ENCODE results near the gene SYCP2.
"Not testable (repeated sequence)": the region's sequence is repeated elsewhere in the genome, so short reads cannot be mapped to it uniquely, and the experiment has no call there.

SYCP2 gene, protein sequence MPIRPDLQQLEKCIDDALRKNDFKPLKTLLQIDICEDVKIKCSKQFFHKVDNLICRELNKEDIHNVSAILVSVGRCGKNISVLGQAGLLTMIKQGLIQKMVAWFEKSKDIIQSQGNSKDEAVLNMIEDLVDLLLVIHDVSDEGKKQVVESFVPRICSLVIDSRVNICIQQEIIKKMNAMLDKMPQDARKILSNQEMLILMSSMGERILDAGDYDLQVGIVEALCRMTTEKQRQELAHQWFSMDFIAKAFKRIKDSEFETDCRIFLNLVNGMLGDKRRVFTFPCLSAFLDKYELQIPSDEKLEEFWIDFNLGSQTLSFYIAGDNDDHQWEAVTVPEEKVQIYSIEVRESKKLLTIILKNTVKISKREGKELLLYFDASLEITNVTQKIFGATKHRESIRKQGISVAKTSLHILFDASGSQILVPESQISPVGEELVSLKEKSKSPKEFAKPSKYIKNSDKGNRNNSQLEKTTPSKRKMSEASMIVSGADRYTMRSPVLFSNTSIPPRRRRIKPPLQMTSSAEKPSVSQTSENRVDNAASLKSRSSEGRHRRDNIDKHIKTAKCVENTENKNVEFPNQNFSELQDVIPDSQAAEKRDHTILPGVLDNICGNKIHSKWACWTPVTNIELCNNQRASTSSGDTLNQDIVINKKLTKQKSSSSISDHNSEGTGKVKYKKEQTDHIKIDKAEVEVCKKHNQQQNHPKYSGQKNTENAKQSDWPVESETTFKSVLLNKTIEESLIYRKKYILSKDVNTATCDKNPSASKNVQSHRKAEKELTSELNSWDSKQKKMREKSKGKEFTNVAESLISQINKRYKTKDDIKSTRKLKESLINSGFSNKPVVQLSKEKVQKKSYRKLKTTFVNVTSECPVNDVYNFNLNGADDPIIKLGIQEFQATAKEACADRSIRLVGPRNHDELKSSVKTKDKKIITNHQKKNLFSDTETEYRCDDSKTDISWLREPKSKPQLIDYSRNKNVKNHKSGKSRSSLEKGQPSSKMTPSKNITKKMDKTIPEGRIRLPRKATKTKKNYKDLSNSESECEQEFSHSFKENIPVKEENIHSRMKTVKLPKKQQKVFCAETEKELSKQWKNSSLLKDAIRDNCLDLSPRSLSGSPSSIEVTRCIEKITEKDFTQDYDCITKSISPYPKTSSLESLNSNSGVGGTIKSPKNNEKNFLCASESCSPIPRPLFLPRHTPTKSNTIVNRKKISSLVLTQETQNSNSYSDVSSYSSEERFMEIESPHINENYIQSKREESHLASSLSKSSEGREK (N-terminal part only)
- total RNA-seq: 12.4 to 25.3 (median 16.9) reads per million in 4 experiments

DNA sequence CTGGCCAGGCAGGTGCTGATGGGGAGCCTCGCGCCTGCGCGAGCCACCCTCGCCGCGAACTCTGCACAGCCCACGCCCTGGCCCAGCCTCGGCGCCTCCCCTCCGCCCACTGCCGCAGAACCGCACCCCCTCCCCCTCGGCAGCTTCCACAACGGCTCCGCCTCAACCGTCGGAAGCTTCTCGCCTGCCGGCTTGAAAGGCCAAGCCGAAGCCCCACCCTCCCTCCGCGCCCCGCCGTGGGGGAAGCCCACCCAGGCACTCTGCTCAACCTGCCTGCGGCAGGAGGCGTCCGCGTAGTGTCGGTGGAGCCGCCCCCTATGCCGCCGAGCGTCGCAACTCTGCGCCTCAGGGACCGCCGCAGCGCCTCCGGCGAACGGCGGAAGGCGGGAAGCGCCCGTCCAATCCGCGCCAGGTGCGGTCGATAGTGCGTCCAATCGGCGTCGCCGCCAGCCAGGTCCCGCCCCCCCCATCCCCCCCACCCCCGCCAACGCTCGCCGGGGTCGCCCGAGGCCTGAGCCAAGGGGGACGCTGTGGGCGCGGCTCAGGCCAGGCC, at the start of gene SYCP2:
TSS of gene SYCP2 (minus strand) at position 342 of the 553 bp plus-strand sequence. CDS start 11,224 bp downstream, outside the sequence.
- peak; percentile 63 for DNase-seq

- DNase-seq: no peak
Observed at GRCh38 chr20:59983076-59983475, 49.6 kb upstream of the SYCP2 start.

GRCh38 chr20:59977086-59977485, 43.6 kb upstream of the SYCP2 start:
- no peak for DNase-seq

DNA sequence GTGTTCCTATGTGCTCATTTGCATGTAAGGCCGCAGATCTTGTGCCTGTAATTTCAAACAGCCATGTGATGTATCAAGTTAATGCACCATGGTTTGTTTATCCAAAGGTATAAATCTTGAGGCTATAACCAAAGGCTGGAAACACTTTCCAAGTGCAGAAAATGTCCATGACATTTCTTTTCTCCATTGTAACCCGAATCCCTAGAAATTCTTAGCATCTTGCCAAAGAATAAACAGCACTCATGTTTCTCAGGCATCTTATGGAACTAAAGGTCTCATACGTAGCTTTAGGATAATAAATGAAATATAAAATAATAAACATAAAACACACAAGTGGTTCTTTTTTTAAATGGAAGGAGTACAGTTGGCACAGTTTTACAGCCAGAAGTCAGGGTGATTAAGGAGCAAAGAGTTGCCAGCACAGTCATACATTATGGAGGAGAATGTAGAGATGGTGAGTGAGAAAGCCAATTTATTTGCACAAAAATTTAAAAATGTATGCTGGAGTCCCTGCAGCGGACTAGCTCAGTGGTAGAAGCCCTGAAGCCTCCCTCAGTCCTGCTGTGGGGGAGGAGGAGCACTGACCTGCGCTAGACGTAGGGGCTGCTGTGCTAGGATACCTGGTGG, 42.8 kb upstream of the SYCP2 start:
- no peak for DNase-seq

DNA sequence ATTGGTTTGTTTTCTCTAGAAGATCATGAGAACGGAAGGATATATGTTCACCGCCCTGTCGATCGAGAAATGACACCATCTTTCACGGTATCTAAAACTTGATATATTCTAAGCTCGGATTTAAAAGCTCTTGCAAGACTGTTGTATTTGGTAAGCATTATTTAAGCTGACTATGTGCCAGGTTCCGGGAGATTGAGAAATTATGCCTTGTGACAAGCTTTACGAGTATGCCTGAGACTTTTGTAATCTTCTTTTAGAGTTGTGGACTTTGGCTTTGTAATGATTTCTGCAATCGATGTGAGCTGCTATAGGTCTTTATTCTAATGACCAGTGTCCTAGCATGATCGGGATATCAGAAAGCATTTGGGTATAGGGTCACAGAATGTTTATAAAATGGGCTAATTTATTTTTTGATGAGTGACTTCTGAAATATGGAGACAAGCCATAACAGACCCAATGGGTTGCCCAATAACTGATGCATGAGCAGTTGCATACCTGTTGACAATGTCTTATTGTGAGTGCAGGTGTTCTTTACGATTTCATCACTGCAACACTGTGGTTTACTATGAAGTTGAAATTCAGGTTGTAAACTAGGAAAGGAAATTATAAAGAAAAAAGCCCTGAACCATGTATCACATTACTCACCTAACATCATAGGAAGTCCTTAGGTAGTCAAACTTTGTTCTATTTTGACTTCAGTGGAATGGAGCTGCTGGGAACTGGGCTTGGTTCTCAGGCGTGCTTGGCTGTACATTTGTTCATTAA, 38.8 kb upstream of the SYCP2 start:
- no peak for DNase-seq

GRCh38 chr20:59971428-59971827, 38.0 kb upstream of the SYCP2 start:
- no peak for DNase-seq

DNA sequence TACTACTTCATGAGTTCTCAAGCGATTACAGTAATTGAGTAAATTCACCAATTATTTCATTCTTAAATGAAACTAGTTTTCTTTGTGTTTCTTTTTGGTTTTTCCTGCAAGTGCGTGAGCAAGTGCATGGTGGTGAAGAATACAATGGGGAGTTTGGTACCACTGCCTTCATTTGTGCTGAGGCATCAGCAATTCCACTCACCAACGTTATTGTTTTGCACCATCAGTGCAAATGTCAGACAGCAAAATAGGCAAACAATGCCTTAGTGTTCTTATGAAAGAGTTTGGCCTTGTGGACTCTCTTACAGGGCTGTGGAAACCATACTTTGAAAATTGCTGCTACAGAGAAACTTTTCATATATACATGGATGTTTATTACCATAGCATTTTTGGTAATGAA, 33.0 kb upstream of the SYCP2 start:
- no peak for DNase-seq

GRCh38 chr20:59962155-59962554, 28.7 kb upstream of the SYCP2 start:
- DNase-seq: no peak

GRCh38 chr20:59961423-59961822, 28.0 kb upstream of the SYCP2 start:
- no peak for DNase-seq

DNA sequence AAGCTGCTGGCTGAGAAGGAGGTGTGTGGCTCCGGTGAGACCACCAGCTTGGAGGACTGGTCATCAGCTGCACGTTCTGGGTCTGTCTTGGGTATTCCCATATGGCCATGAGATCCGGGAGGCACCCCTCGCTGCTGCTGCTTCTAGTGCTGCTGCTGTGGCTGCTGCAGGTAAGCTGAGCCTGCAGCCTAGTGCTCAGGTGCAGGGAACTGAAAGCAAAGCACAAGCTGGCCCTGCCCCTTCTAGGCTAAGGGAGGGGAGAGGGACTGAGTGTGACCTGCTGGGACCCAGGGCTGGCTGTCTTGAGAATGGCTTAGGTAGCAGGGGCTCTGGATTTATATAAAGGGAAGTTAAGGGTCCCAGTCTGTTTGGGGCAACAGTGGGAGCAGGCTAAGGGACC, 25.2 kb upstream of the SYCP2 start:
- no peak for DNase-seq

- no peak for DNase-seq
Observed at GRCh38 chr20:59958123-59958522, 24.7 kb upstream of the SYCP2 start, which contains the start of gene CDH26. Gene CDH26, plus strand, starts transcription at chr20:59958423. Its CDS starts 304 bp downstream, at chr20:59958727.

DNA sequence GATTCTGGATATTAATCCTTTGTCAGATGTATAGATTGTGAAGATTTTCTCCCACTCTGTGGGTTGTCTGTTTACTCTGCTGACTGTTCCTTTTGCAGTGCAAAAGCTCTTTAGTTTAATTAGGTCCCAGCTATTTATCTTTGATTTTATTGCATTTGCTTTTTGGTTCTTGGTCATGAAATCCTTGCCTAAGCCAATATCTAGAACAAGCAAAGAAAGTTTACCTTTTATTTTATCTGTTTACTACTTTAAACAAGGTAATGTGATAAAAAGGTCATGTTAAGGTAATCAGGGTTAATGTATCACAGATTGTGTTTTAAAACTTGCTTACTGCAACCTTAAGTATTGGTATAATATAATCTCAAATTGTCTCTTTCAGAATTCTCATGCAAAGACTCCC, 24.1 kb upstream of the SYCP2 start:
- DNase-seq: not testable (repeated sequence)

DNA sequence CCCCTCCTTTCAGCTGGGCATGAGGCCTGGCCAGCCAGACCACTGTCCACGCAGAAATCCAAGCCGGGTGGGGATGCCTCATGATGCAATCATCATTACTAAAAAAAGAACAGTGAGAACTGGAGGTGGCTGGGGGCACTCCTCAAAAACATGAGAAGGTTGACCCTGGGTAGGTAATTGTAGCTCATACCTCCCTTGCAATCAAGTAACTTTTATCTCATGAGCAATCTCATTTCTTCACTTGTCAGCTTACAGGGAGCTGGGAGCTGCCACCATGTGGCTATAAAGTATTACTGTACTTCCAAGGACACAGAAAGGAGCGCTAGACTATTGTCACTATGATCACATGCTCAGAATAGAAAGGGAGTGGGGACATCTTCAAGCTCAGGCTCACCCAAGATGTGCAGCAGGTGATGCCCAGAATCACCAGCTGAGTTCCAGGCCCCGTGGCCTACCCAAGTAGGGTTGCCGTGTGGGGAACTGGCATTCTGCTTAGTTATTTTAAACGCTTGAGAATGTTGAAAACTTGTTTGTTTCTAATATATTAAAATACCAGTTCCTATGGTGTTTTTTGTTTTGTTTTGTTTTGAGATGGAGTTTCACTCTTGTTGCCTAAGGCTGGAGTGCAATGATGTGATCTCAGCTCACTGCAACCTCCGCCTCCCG, 21.8 kb upstream of the SYCP2 start:
- no peak for DNase-seq

- no peak for DNase-seq
Observed at GRCh38 chr20:59954718-59955117, 21.3 kb upstream of the SYCP2 start.

DNA sequence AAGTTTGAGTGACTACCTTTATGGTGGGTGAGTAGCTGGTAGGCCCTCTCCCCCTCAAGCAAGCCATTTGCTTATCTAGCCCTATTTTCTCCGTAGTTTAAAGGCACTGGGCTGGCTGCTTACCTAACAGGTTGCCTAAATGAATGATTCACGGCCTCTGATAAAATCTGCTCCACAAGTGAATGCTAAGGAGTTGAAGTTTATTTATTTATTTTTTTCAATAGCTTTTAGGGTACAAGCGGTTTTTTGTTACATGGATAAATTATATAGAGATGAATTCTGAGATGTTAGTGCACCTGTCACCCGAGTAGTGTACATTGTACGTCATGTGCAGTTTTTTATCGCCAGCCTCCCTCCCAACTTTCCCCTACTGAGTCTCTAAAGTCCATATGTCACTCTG, 16.5 kb upstream of the SYCP2 start:
- DNase-seq: no peak

GRCh38 chr20:59948828-59949720, 15.6 kb upstream of the SYCP2 start:
- DNase-seq: no peak

DNA sequence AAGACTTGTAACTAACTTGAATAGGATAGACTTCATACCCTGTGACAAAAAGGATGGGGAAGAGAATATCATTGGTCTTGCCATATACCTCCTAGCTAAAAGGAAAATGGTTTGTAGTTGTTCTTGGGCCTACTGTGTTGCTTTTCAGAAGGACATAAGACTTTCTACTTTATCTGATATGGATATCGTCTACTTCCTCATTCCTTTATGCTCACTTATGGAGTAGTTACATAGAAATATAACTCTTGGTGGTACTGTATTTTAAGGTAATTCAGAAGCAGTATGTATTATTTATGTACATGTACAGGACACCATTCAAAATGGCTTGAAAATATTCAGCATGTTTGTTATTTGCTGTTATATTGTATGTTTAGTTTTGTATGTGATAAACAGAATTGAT, 14.8 kb upstream of the SYCP2 start:
- DNase-seq: no peak

DNA sequence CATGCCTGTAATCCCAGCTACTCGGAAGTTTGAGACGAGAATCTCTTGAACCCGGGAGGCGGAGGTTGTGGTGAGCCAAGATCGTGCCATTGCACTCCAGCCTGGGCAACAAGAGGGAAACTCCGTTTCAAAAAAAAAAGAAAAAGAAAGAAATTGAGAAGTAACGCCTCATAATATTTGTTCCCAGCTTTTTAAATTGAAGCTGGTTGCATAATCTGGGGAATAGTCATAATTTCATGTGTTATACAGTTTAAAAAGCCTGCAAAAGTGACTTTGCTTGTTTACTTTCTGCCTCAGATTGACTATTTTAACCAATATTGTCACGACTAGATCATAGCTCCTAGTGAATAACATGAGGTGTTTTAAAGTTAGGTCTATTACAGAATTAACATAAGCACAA, 13.9 kb upstream of the SYCP2 start:
- no peak for DNase-seq

DNA sequence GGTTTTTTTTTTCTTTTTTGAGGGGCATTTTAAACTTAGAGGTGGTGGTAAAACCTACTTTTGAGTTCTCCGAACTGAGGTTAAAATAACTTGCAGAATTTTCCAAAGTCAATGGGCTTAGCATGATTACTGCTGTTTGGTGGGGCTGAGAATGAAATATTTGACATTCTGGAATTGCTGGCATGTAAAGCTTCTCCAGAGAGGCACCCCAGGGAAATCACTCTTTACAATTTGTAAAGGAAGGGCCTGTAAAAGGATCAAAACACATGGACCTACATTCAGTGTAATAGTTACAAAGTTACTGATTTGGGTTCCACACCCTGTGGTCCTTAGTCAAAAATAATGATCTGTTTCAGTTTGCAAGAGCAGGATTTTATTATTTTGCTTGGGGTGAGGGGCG, 12.3 kb upstream of the SYCP2 start:
- no peak for DNase-seq

DNA sequence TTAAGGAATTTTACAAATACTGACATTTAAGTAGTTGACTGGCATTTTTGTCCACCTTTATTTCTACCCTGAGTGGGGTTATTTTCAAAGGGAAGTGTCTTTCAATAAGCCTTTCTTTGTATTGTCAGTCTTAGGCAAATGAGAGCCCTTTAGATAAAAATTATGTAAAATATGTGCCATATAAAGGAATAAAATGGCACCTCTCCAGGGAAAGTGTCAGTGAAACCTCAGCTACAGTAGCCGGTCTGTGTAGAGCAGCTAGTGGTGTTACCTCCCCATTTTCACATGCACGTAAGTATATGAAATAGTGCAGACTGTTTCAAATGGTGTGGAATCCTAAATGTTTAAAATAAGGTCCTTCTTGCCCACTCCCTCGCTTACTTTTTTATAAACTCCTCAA, 11.7 kb upstream of the SYCP2 start:
- DNase-seq: no peak
